ENCODE data around the gene RNF187.

GRCh38 chr1:228528612-228529011 lies 41.4 kb downstream of the RNF187 start:
- TF ChIP-seq CTCF (IDR thresholded peaks at IDR 0.05) (no peak), POLR2A (IDR thresholded peaks at IDR 0.05) (no peak), POLR2AphosphoS5 (IDR thresholded peaks at IDR 0.05) (no peak)
